HCT116 (cell line): Measurements from ENCODE around the gene NCKAP5. TPM values are rescaled to one million over a fixed set of nuclear protein-coding genes. Genes with fewer than 3 reads are reported as not detected.

Experiments used
- ATAC-seq: fragments of 200-7000 bp; cut with Tn5 transposase; 2 replicates; pipeline ENCODE4 v1.9.1; 2020; ENCODE audit warnings: mild to moderate bottlenecking, moderate library complexity
- BruUV-seq: library from RNA; stranded (reverse); fragments of 400-500 nt; replicated peaks from 2 replicates; lab custom pipeline; 2021; lab: Mats Ljungman, UMichigan
- CTCF ChIA-PET: fragments of 300-600 bp; sonication (Branson Sonifier 250); formaldehyde crosslinking; loops from one replicate; lab custom pipeline; 2021; ENCODE audit warnings: antibody characterized with exemption; lab: Charles Lee
- POLR2A ChIA-PET: fragments of 300-600, 350-600 bp; sonication (Branson Sonifier 250); formaldehyde crosslinking; loops from one replicate; lab custom pipeline; 2021; ENCODE audit warnings: antibody characterized with exemption; lab: Charles Lee
- RAD21 ChIA-PET, 2 experiments: fragments of 300-600 bp; sonication (Branson Sonifier 250); formaldehyde crosslinking; loops; one replicate each; lab custom pipeline; 2023; ENCODE audit warnings: low total read pairs in 2 of 2; ENCODE audit not compliant: uncharacterized antibody in 2 of 2, unreplicated experiment in 2 of 2, low non-redundant PET in 1 of 2; lab: Charles Lee
- DNase-seq: peaks from one replicate; pipeline ENCODE4 v3.0.0-alpha.2; 2010; ENCODE audit warnings: low read depth, low spot score
- H2AFZ ChIP-seq: fragments of 200-600 bp; shearing (Covaris generic), sonication (generic); 2 replicates; pipeline ENCODE4 v1.6.1; 2017; ENCODE audit warnings: low read depth, mixed run types, mixed read lengths, antibody characterized with exemption, low read length; ENCODE audit not compliant: poor library complexity, severe bottlenecking
- H3K27ac ChIP-seq: 2 replicates; pipeline ENCODE4 v1.5.1; 2012; ENCODE audit warnings: low read depth, low read length
- H3K27me3 ChIP-seq: fragments of 200-600 bp; sonication (generic); 2 replicates; pipeline ENCODE4 v1.6.1; 2016; ENCODE audit warnings: mixed run types, low read length, mixed read lengths; ENCODE audit not compliant: insufficient read depth
- H3K36me3 ChIP-seq, 2 experiments: fragments of 200-500 bp in 1 of 2; fragments of 200-600 bp in 1 of 2; sonication (Bioruptor generic) in 1 of 2; sonication (generic) in 1 of 2; 2 replicates each; pipeline versions ENCODE4 v1.5.1 to v1.6.1; 2014 to 2016; ENCODE audit warnings: low read length in 2 of 2, inconsistent platforms in 1 of 2, mixed read lengths in 1 of 2, mixed run types in 1 of 2; ENCODE audit not compliant: insufficient read depth in 2 of 2, control insufficient read depth in 1 of 2
- H3K4me1 ChIP-seq, 2 experiments: fragments of 200-600 bp in 1 of 2; sonication (generic) in 1 of 2; 2 replicates each; pipeline versions ENCODE4 v1.5.1 to v1.6.1; 2012 to 2017; ENCODE audit warnings: low read length in 2 of 2, inconsistent platforms in 1 of 2, mild to moderate bottlenecking in 1 of 2, mixed read lengths in 1 of 2, mixed run types in 1 of 2, moderate library complexity in 1 of 2; ENCODE audit not compliant: insufficient read depth in 2 of 2, control insufficient read depth in 1 of 2
- H3K4me2 ChIP-seq: fragments of 200-600 bp; sonication (generic); 2 replicates; pipeline ENCODE4 v1.6.1; 2017; ENCODE audit warnings: mixed run types, low read length, mixed read lengths
- H3K4me3 ChIP-seq, 2 experiments: fragments of 200-600 bp in 1 of 2; sonication (generic) in 1 of 2; replicated peaks in 1 of 2; 2 replicates each; pipeline ENCODE4 v1.5.1; 2011 to 2016; ENCODE audit warnings: low read length in 2 of 2, control low read depth in 1 of 2, low read depth in 1 of 2, mild to moderate bottlenecking in 1 of 2, mixed read lengths in 1 of 2, mixed run types in 1 of 2
- H3K79me2 ChIP-seq: fragments of 200-600 bp; sonication (generic); 2 replicates; pipeline ENCODE4 v1.6.1; 2017; ENCODE audit warnings: mild to moderate bottlenecking, mixed run types, low read length, moderate library complexity, mixed read lengths; ENCODE audit not compliant: insufficient read depth
- H3K9ac ChIP-seq: fragments of 200-600 bp; sonication (generic); 2 replicates; pipeline ENCODE4 v1.6.1; 2016; ENCODE audit warnings: low read length, mixed read lengths
- H3K9me2 ChIP-seq: fragments of 200-600 bp; sonication (generic), shearing (Covaris generic); 2 replicates; pipeline ENCODE4 v1.6.1; 2017; ENCODE audit warnings: mixed run types, mild to moderate bottlenecking, moderate library complexity; ENCODE audit not compliant: insufficient read depth
- H3K9me3 ChIP-seq, 2 experiments: fragments of 200-500 bp in 1 of 2; fragments of 200-600 bp in 1 of 2; sonication (Bioruptor generic) in 1 of 2; sonication (generic) in 1 of 2; 2 replicates each; pipeline ENCODE4 v1.6.1; 2014 to 2017; ENCODE audit warnings: low read length in 2 of 2, mixed read lengths in 2 of 2, inconsistent platforms in 1 of 2, low read depth in 1 of 2, mild to moderate bottlenecking in 1 of 2, mixed run types in 1 of 2, moderate library complexity in 1 of 2; ENCODE audit not compliant: control insufficient read depth in 1 of 2, insufficient read depth in 1 of 2
- H4K20me1 ChIP-seq: fragments of 200-600 bp; sonication (generic), shearing (Covaris generic); 2 replicates; pipeline ENCODE4 v1.6.1; 2017; ENCODE audit warnings: mixed run types, mild to moderate bottlenecking, moderate library complexity; ENCODE audit not compliant: insufficient read depth
- ATF3 ChIP-seq: IDR thresholded peaks from 2 replicates; pipeline ENCODE4 v1.6.1; 2012
- CEBPB ChIP-seq: IDR thresholded peaks from 2 replicates; pipeline ENCODE4 v1.6.1; 2012; ENCODE audit warnings: low read depth
- CTCF ChIP-seq, 3 experiments: fragments of 200-600 bp in 1 of 3; sonication (generic) in 1 of 3; IDR thresholded peaks in 2 of 3; conservative IDR thresholded peaks in 1 of 3; 2 replicates each; pipeline ENCODE4 v1.5.1; 2012 to 2017; ENCODE audit warnings: low read depth in 2 of 3, low read length in 2 of 3, antibody characterized with exemption in 1 of 3, borderline replicate concordance in 1 of 3, control low read depth in 1 of 3, mild to moderate bottlenecking in 1 of 3, mixed read lengths in 1 of 3, mixed run types in 1 of 3, moderate library complexity in 1 of 3; ENCODE audit not compliant: insufficient read depth in 1 of 3
- ELF1 ChIP-seq: IDR thresholded peaks from 2 replicates; pipeline ENCODE4 v1.6.1; 2012; ENCODE audit warnings: low read depth, borderline replicate concordance
- EZH2phosphoT487 ChIP-seq: fragments of 200-600 bp; IDR thresholded peaks from 2 replicates; pipeline ENCODE4 v1.6.1; 2018; ENCODE audit warnings: antibody characterized with exemption, borderline replicate concordance
- JUND ChIP-seq: IDR thresholded peaks from 2 replicates; pipeline ENCODE4 v1.6.1; 2012
- MAX ChIP-seq: IDR thresholded peaks from 2 replicates; pipeline ENCODE4 v1.6.1; 2012
- RAD21 ChIP-seq: IDR thresholded peaks from 2 replicates; pipeline ENCODE4 v1.6.1; 2012; ENCODE audit warnings: low read depth, mild to moderate bottlenecking
- REST ChIP-seq: IDR thresholded peaks from 2 replicates; pipeline ENCODE4 v1.6.1; 2012; ENCODE audit warnings: low read depth
- TCF7L2 ChIP-seq: IDR thresholded peaks from 2 replicates; pipeline ENCODE4 v1.7.0; 2011; ENCODE audit warnings: borderline replicate concordance, inconsistent platforms; ENCODE audit not compliant: insufficient read depth, insufficient read length; ENCODE audit errors: extremely low read depth
- YY1 ChIP-seq: IDR thresholded peaks from 2 replicates; pipeline ENCODE4 v1.6.1; 2011; ENCODE audit warnings: low read length, low read depth, moderate library complexity, mild to moderate bottlenecking; ENCODE audit not compliant: insufficient replicate concordance; ENCODE audit errors: extremely low read depth
- ZBTB33 ChIP-seq: IDR thresholded peaks from 2 replicates; pipeline ENCODE4 v1.6.1; 2011; ENCODE audit warnings: mild to moderate bottlenecking, low read length, moderate library complexity; ENCODE audit not compliant: insufficient replicate concordance; ENCODE audit errors: extremely low read depth
- ZFX ChIP-seq: fragments of 450-650 bp; IDR thresholded peaks from 2 replicates; pipeline ENCODE4 v1.6.1; 2017
- intact Hi-C: fragments of 100-400 bp; cut with micrococcal nuclease; formaldehyde crosslinking; loops from 2 replicates; pipeline ENCODE4 v1.10.0; 2022
- total RNA-seq: library from RNA; stranded (reverse); gene quantifications from one replicate; pipeline ENCODE4 v1.2.1, GENCODE V29; 2021; ENCODE audit not compliant: unreplicated experiment

The NCKAP5 gene
- total RNA-seq, 1 experiment from 2014 or later = 0.30 TPM

- no peak overlapping the region for H2AFZ ChIP-seq
- BruUV-seq = no TSS peak
- no peak overlapping the region for H3K27ac ChIP-seq
- DNase-seq = no peak
- ChIA-PET RAD21 (no interaction called here), CTCF (no interaction called here)
- no peaks in the 10 kb centered on the region for H3K36me3 ChIP-seq
- no peaks in the 10 kb centered on the region for H3K4me1 ChIP-seq
- no peaks in the 10 kb centered on the region for H3K27me3 ChIP-seq
- no peak overlapping the region for H3K4me2 ChIP-seq
- H4K20me1 ChIP-seq = no peaks in the 10 kb centered on the region
- H3K9me2 ChIP-seq = no peaks in the 10 kb centered on the region
- intact Hi-C loops = no loop called here
- no peak for ATAC-seq
- no peaks in the 10 kb centered on the region for H3K9me3 ChIP-seq
- H3K79me2 ChIP-seq = no peaks in the 10 kb centered on the region
- TF ChIP-seq CEBPB (no peak), REST (no peak), CTCF (IDR thresholded peaks at IDR 0.05 in 2 of 3, conservative IDR thresholded peaks at IDR 0.05 in 1 of 3; ENCODE audit: borderline replicate concordance in 1 of 3, insufficient read depth in 1 of 3, low read depth in 2 of 3, low read length in 2 of 3) (no peak), EZH2phosphoT487 (no peak), ZFX (no peak), MAX (no peak), RAD21 (no peak), TCF7L2 (no peak), JUND (no peak), ATF3 (no peak), ZBTB33 (no peak), YY1 (no peak), ELF1 (no peak)
- TF ChIP-seq, all 23 proteins: peak for 0
- Histone ChIP-seq H3K4me3 (no peak overlapping the region), H3K9ac (no peak overlapping the region)
- POLR2A ChIA-PET = no interaction called here
Observed at GRCh38 chr2:133484106-133484505, 84.2 kb downstream of the NCKAP5 start.
